ENCODE results near the gene COL8A1. TPM values are rescaled to one million over a fixed set of nuclear protein-coding genes. Genes with fewer than 3 reads are reported as not detected.

The COL8A1 gene
- total and polyA plus RNA-seq, 2 donors (not counting 1 experiment from before 2014, with no cell fraction given), result 0.12 TPM; not detected in 1

- no peak overlapping the region for H3K27ac ChIP-seq (ENCODE audit: low read length in 2 of 2)
- CTCF ChIA-PET, result no interaction called here
- POLR2A ChIA-PET, result no interaction called here
- H3K79me2 ChIP-seq (ENCODE audit: control insufficient read depth, insufficient read depth, low read length), result no peaks in the 10 kb centered on the region
- Mint-ChIP-seq H3K9me3 (ENCODE audit: insufficient read depth) (no peaks in the 10 kb centered on the region), H3K4me1 (no peaks in the 10 kb centered on the region), H3K4me3 (no peak overlapping the region), H3K27me3 (peaks cover 3% of the 10 kb centered on the region), H3K27ac (no peak overlapping the region)
- no peaks in the 10 kb centered on the region for H4K20me1 ChIP-seq (ENCODE audit: control insufficient read depth, insufficient read depth, low read length, poor library complexity, severe bottlenecking)
- no peak overlapping the region for H3K4me3 ChIP-seq (ENCODE audit: control extremely low read depth in 1 of 5, extremely low read depth in 1 of 5, insufficient read depth in 1 of 5, low read depth in 2 of 5, low read length in 4 of 5)
- no peak for TF ChIP-seq CTCF (IDR thresholded peaks at IDR 0.05)
- TF ChIP-seq EZH2 (IDR thresholded peaks at IDR 0.05; ENCODE audit: borderline replicate concordance, insufficient read depth, low read depth, low read length, poor library complexity, severe bottlenecking), result no peak
- no peak overlapping the region for H3K9ac ChIP-seq (ENCODE audit: low read length)
- no peaks in the 10 kb centered on the region for H3K27me3 ChIP-seq (replicated peaks in 1 of 4; ENCODE audit: control extremely low read depth in 1 of 4, control insufficient read depth in 3 of 4, insufficient read depth in 4 of 4, low read length in 3 of 4)
- WGBS (ENCODE audit: insufficient coverage), result no CpG with 5 or more reads among the region's 1 CpG
- DNase-seq (no peak), ATAC-seq (ENCODE audit: low read depth) (no peak)
- H3K4me1 ChIP-seq (ENCODE audit: control insufficient read depth in 2 of 2, insufficient read depth in 2 of 2, low read length in 2 of 2), result no peaks in the 10 kb centered on the region
- no peak overlapping the region for H2AFZ ChIP-seq (ENCODE audit: insufficient read depth, low read depth, low read length, poor library complexity, severe bottlenecking)
- no peaks in the 10 kb centered on the region for H3K36me3 ChIP-seq (replicated peaks in 1 of 2; ENCODE audit: control extremely low read depth in 1 of 2, control insufficient read depth in 1 of 2, extremely low read depth in 1 of 2, insufficient read depth in 2 of 2, low read length in 1 of 2)
- H3K4me2 ChIP-seq (replicated peaks; ENCODE audit: low read depth, low read length, poor library complexity, severe bottlenecking), result no peak overlapping the region
- no peaks in the 10 kb centered on the region for H3K9me3 ChIP-seq (ENCODE audit: control extremely low read depth in 1 of 3, control insufficient read depth in 2 of 3, insufficient read depth in 1 of 3, low read length in 2 of 3)
- intact Hi-C loops (cut with micrococcal nuclease), result no loop called here
Measured at GRCh38 chr3:99678023-99678422, 39.6 kb downstream of the COL8A1 start.

- Histone ChIP-seq H3K79me2 (ENCODE audit: control insufficient read depth, insufficient read depth, low read length) (no peaks in the 10 kb centered on the region), H2AFZ (ENCODE audit: insufficient read depth, low read depth, low read length, poor library complexity, severe bottlenecking) (no peak overlapping the region), H3K9ac (ENCODE audit: low read length) (no peak overlapping the region), H3K9me3 (ENCODE audit: control extremely low read depth in 1 of 3, control insufficient read depth in 2 of 3, insufficient read depth in 1 of 3, low read length in 2 of 3) (no peaks in the 10 kb centered on the region), H3K27ac (ENCODE audit: low read length in 2 of 2) (no peak overlapping the region), H3K27me3 (replicated peaks in 1 of 4; ENCODE audit: control extremely low read depth in 1 of 4, control insufficient read depth in 3 of 4, insufficient read depth in 4 of 4, low read length in 3 of 4) (no peaks in the 10 kb centered on the region), H3K4me1 (ENCODE audit: control insufficient read depth in 2 of 2, insufficient read depth in 2 of 2, low read length in 2 of 2) (no peaks in the 10 kb centered on the region), H3K4me2 (replicated peaks; ENCODE audit: low read depth, low read length, poor library complexity, severe bottlenecking) (no peak overlapping the region), H3K4me3 (ENCODE audit: control extremely low read depth in 1 of 5, extremely low read depth in 1 of 5, insufficient read depth in 1 of 5, low read depth in 2 of 5, low read length in 4 of 5) (no peak overlapping the region), H3K36me3 (replicated peaks in 1 of 2; ENCODE audit: control extremely low read depth in 1 of 2, control insufficient read depth in 1 of 2, extremely low read depth in 1 of 2, insufficient read depth in 2 of 2, low read length in 1 of 2) (no peaks in the 10 kb centered on the region), H4K20me1 (ENCODE audit: control insufficient read depth, insufficient read depth, low read length, poor library complexity, severe bottlenecking) (no peaks in the 10 kb centered on the region)
- DNase-seq (no peak), ATAC-seq (ENCODE audit: low read depth) (no peak)
- Mint-ChIP-seq H3K9me3 (ENCODE audit: insufficient read depth) (no peaks in the 10 kb centered on the region), H3K4me3 (no peak overlapping the region), H3K27ac (no peak overlapping the region), H3K27me3 (peaks cover 3% of the 10 kb centered on the region), H3K4me1 (no peaks in the 10 kb centered on the region)
- POLR2A ChIA-PET, result no interaction called here
- WGBS (ENCODE audit: insufficient coverage), result no CpG with 5 or more reads among the region's 2 CpGs
- no peak for TF ChIP-seq EZH2 (IDR thresholded peaks at IDR 0.05; ENCODE audit: borderline replicate concordance, insufficient read depth, low read depth, low read length, poor library complexity, severe bottlenecking)
- no peak for TF ChIP-seq CTCF (IDR thresholded peaks at IDR 0.05)
- intact Hi-C loops (cut with micrococcal nuclease), result no loop called here
- CTCF ChIA-PET, result no interaction called here
Measured at GRCh38 chr3:99678896-99679295, 40.5 kb downstream of the COL8A1 start.
